Measurements from ENCODE around the gene PEF1.

Gene PEF1

GRCh38 chr1:31689854-31690253 lies 45.2 kb upstream of the PEF1 start:
- Histone ChIP-seq H3K36me3 (no peaks in the 10 kb centered on the region), H3K9me3 (no peaks in the 10 kb centered on the region), H3K27me3 (peaks cover 6% of the 10 kb centered on the region), H3K27ac (no peak overlapping the region), H3K4me3 (ENCODE audit: low read depth in 1 of 2, low read length in 1 of 2) (no peak overlapping the region), H3K4me1 (ENCODE audit: control insufficient read depth in 1 of 2, insufficient read depth in 1 of 2, low read depth in 1 of 2, low read length in 1 of 2) (no peaks in the 10 kb centered on the region)
- no peak for TF ChIP-seq CTCF (IDR thresholded peaks at IDR 0.05)

GRCh38 chr1:31689379-31689778 lies 44.7 kb upstream of the PEF1 start:
- H3K36me3 ChIP-seq = no peaks in the 10 kb centered on the region
- H3K4me3 ChIP-seq (ENCODE audit: low read depth in 1 of 2, low read length in 1 of 2) = no peak overlapping the region
- no peaks in the 10 kb centered on the region for H3K4me1 ChIP-seq (ENCODE audit: control insufficient read depth in 1 of 2, insufficient read depth in 1 of 2, low read depth in 1 of 2, low read length in 1 of 2)
- peaks cover 6% of the 10 kb centered on the region for H3K27me3 ChIP-seq
- H3K9me3 ChIP-seq = no peaks in the 10 kb centered on the region
- no peak for TF ChIP-seq CTCF (IDR thresholded peaks at IDR 0.05)
- H3K27ac ChIP-seq = no peak overlapping the region

GRCh38 chr1:31688233-31688918 lies 43.7 kb upstream of the PEF1 start:
- Histone ChIP-seq H3K27ac (no peak overlapping the region), H3K36me3 (no peaks in the 10 kb centered on the region), H3K4me1 (ENCODE audit: control insufficient read depth in 1 of 2, insufficient read depth in 1 of 2, low read depth in 1 of 2, low read length in 1 of 2) (no peaks in the 10 kb centered on the region), H3K4me3 (ENCODE audit: low read depth in 1 of 2, low read length in 1 of 2) (no peak overlapping the region), H3K27me3 (peaks cover 6% of the 10 kb centered on the region), H3K9me3 (no peaks in the 10 kb centered on the region)
- no peak for TF ChIP-seq CTCF (IDR thresholded peaks at IDR 0.05)

- H3K4me1 ChIP-seq (ENCODE audit: control insufficient read depth in 1 of 2, insufficient read depth in 1 of 2, low read depth in 1 of 2, low read length in 1 of 2) = no peaks in the 10 kb centered on the region
- no peaks in the 10 kb centered on the region for H3K36me3 ChIP-seq
- peaks cover 6% of the 10 kb centered on the region for H3K27me3 ChIP-seq
Measured at GRCh38 chr1:31687601-31688000, 42.9 kb upstream of the PEF1 start.

GRCh38 chr1:31685795-31686194 lies 41.1 kb upstream of the PEF1 start:
- TF ChIP-seq CTCF (IDR thresholded peaks at IDR 0.05) = no peak
- peaks cover 17% of the 10 kb centered on the region for H3K27me3 ChIP-seq
- no peaks in the 10 kb centered on the region for H3K36me3 ChIP-seq
- H3K27ac ChIP-seq = no peak overlapping the region
- no peak overlapping the region for H3K4me3 ChIP-seq (ENCODE audit: low read depth in 1 of 2, low read length in 1 of 2)
- no peaks in the 10 kb centered on the region for H3K9me3 ChIP-seq
- no peaks in the 10 kb centered on the region for H3K4me1 ChIP-seq (ENCODE audit: control insufficient read depth in 1 of 2, insufficient read depth in 1 of 2, low read depth in 1 of 2, low read length in 1 of 2)

More at GRCh38 chr1:31687601-31688000, 42.9 kb upstream of the PEF1 start:
- TF ChIP-seq CTCF (IDR thresholded peaks at IDR 0.05) = no peak
- H3K27ac ChIP-seq = no peak overlapping the region
- H3K4me3 ChIP-seq (ENCODE audit: low read depth in 1 of 2, low read length in 1 of 2) = no peak overlapping the region
- no peaks in the 10 kb centered on the region for H3K9me3 ChIP-seq
